Body of pancreas (tissue), 4 donors: ENCODE measurements around the gene CAST. TPM values are rescaled to one million over a fixed set of nuclear protein-coding genes. Genes with fewer than 3 reads are reported as not detected.

Source experiments
- ATAC-seq: fragments of 150-250 bp; one replicate; pipeline ENCODE4 v1.9.1; 2016
- DNase-seq, 4 donors: peaks; one replicate each; pipeline ENCODE4 v3.0.0-alpha.2; 2019
- H3K27ac ChIP-seq, 4 donors: fragments of 200-600 bp; sonication (generic); 1 replicate in 3 of 4; 2 replicates in 1 of 4; pipeline versions ENCODE4 v1.5.1 to v1.6.1; 2016 to 2019; ENCODE audit warnings: mild to moderate bottlenecking in 1 of 4, mixed read lengths in 1 of 4, moderate library complexity in 1 of 4
- H3K27me3 ChIP-seq, 2 donors: fragments of 200-600 bp; sonication (generic); one replicate each; pipeline ENCODE4 v1.6.0; 2016; ENCODE audit warnings: mild to moderate bottlenecking in 1 of 2
- H3K36me3 ChIP-seq, 2 donors: fragments of 200-600 bp; sonication (generic); replicated peaks in 1 of 2; 2 replicates each; pipeline ENCODE4 v1.5.1; 2016; ENCODE audit warnings: low read depth in 2 of 2; ENCODE audit not compliant: insufficient read depth in 1 of 2
- H3K4me1 ChIP-seq: fragments of 200-600 bp; sonication (generic); one replicate; pipeline ENCODE4 v1.6.0; 2016
- H3K4me3 ChIP-seq, 2 donors: fragments of 200-600 bp; sonication (generic); 1 replicate in 1 of 2; 2 replicates in 1 of 2; pipeline ENCODE4 v1.5.1; 2016 to 2019
- H3K9me3 ChIP-seq, 3 donors: fragments of 200-600 bp; sonication (generic); 1 replicate in 2 of 3; 2 replicates in 1 of 3; pipeline ENCODE4 v1.5.1; 2016
- CTCF ChIP-seq, 7 experiments: fragments of 450-650 bp in 4 of 7; fragments of 200-600 bp in 3 of 7; sonication (generic) in 3 of 7; IDR thresholded peaks; one replicate each; pipeline ENCODE4 v1.5.1; 2016 to 2019; ENCODE audit warnings: antibody characterized with exemption in 7 of 7
- POLR2A ChIP-seq, 3 donors: fragments of 450-650 bp; IDR thresholded peaks; one replicate each; pipeline ENCODE4 v1.6.1; 2016; ENCODE audit warnings: antibody characterized with exemption in 3 of 3, mild to moderate bottlenecking in 2 of 3
- WGBS, 2 donors: methylation state at CpG; one replicate each; pipeline ENCODE4 v1.1.5; 2017; 5-methylcytosine and 5-hydroxymethylcytosine counted together
- intact Hi-C: fragments of 100-400 bp; cut with DNase I; formaldehyde crosslinking; loops from one replicate; pipeline ENCODE4 v1.15.1; 2023
- total RNA-seq, 2 donors: library from RNA; depleted of rRNA; stranded (reverse); fragments of >200 nt; gene quantifications; one replicate each; pipeline ENCODE4 v1.1.0, GENCODE V29; 2016

CAST gene
- total RNA-seq, 2 donors from 2014 or later = 130 to 157 TPM

DNA sequence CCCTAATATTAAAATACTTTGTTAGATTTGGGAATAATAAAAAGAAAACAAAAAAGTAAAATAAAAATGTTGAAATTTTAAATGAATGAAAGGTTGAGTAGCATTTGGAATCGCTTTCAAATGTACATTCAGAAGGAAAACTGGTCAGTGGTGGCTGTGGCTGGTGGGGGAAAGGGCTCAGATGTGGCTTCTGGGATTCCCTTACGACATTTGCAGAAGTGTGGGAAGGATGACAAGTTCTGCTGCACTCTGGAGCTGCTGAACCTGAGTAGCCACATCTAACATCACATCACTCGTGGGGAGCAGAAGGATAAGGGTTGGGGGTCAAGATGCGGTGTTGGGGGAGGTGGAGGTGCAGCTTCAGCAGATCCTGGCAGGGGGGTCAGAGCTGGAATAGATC is 25.6 kb upstream of the CAST start:
- 85 to 89% methylated on average over 4 of the region's 4 CpGs for WGBS, 2 donors
- no peaks in the 10 kb centered on the region for H3K27me3 ChIP-seq
- intact Hi-C loops = no loop called here
- TF ChIP-seq POLR2A (IDR thresholded peaks at IDR 0.05) (no peak), CTCF (IDR thresholded peaks at IDR 0.05) (no peak)
- no peaks in the 10 kb centered on the region for H3K9me3 ChIP-seq
- no peak for DNase-seq
- no peak for ATAC-seq
- H3K36me3 ChIP-seq = no peaks in the 10 kb centered on the region
- H3K27ac ChIP-seq = no peak overlapping the region
- H3K4me1 ChIP-seq = no peaks in the 10 kb centered on the region
- no peak overlapping the region for H3K4me3 ChIP-seq

DNA sequence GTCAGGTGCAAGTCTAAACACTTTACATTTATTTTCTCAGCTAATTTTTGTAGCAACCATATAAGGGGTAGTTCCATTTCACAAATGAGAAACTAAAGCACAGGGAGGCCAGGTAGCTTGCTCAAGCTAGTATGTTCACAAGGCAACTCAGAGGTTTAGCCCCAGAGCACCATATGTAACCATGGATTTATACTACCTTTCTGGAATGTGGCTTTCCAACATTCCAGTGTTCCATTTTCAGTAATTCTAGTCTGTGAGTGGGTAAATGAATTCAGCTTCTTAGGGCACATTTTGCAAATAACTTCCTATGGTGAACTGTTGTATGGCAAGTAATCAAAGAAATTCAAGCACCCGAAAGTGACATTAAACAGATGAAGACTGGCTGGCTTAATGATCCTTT is 25.0 kb upstream of the CAST start:
- 81 to 89% methylated on average over 1 of the region's 1 CpG for whole genome bisulfite sequencing, 2 donors
- ATAC-seq = no peak
- TF ChIP-seq CTCF (IDR thresholded peaks at IDR 0.05) (no peak), POLR2A (IDR thresholded peaks at IDR 0.05) (no peak)
- Histone ChIP-seq H3K36me3 (no peaks in the 10 kb centered on the region), H3K4me1 (no peaks in the 10 kb centered on the region), H3K27me3 (no peaks in the 10 kb centered on the region), H3K4me3 (no peak overlapping the region), H3K27ac (no peak overlapping the region), H3K9me3 (no peaks in the 10 kb centered on the region)
- intact Hi-C loops = no loop called here
- no peak for DNase-seq

GRCh38 chr5:96638561-96638960 is 23.6 kb upstream of the CAST start:
- Histone ChIP-seq H3K9me3 (no peaks in the 10 kb centered on the region), H3K4me1 (no peaks in the 10 kb centered on the region), H3K36me3 (no peaks in the 10 kb centered on the region), H3K27ac (no peak overlapping the region), H3K27me3 (no peaks in the 10 kb centered on the region), H3K4me3 (no peak overlapping the region)
- 63 to 69% methylated on average over 3 of the region's 3 CpGs for WGBS, 2 donors
- ATAC-seq (no peak), DNase-seq (no peak)
- TF ChIP-seq CTCF (IDR thresholded peaks at IDR 0.05) = no peak
- no peak for TF ChIP-seq POLR2A (IDR thresholded peaks at IDR 0.05)
- intact Hi-C loops = no loop called here

- no peaks in the 10 kb centered on the region for H3K27me3 ChIP-seq
- no peak overlapping the region for H3K27ac ChIP-seq
- H3K4me3 ChIP-seq = no peak overlapping the region
- 51 to 87% methylated on average over 3 of the region's 3 CpGs for WGBS, 2 donors
- TF ChIP-seq CTCF (IDR thresholded peaks at IDR 0.05) (no peak), POLR2A (IDR thresholded peaks at IDR 0.05) (no peak)
- no peak for ATAC-seq
- no peak for DNase-seq
- H3K36me3 ChIP-seq = no peaks in the 10 kb centered on the region
- H3K4me1 ChIP-seq = no peaks in the 10 kb centered on the region
- no peaks in the 10 kb centered on the region for H3K9me3 ChIP-seq
- intact Hi-C loops = no loop called here
These were observed 21.5 kb upstream of the CAST start for GRCh38 chr5:96640696-96641095.

GRCh38 chr5:96641368-96642280 is 20.6 kb upstream of the CAST start:
- Histone ChIP-seq H3K9me3 (no peaks in the 10 kb centered on the region), H3K27me3 (no peaks in the 10 kb centered on the region), H3K4me1 (no peaks in the 10 kb centered on the region), H3K4me3 (no peak overlapping the region), H3K27ac (no peak overlapping the region), H3K36me3 (no peaks in the 10 kb centered on the region)
- no peak for ATAC-seq
- TF ChIP-seq CTCF (IDR thresholded peaks at IDR 0.05) (no peak), POLR2A (IDR thresholded peaks at IDR 0.05) (no peak)
- 41 to 54% methylated on average over 5 of the region's 5 CpGs for WGBS, 2 donors
- intact Hi-C loops = no loop called here
- DNase-seq = no peak
